T-helper 2 cell treated with Interferon-gamma antibody and Interleukin-4, amounts not matched to agents 5 μg/mL and 100 μg/mL, for 36 hours (primary cell): ENCODE data around the gene ZNF44.

Experiments
- DNase-seq: peaks from one replicate; pipeline ENCODE4 v3.0.0; 2021; ENCODE audit warnings: low spot score
- H3K27ac Mint-ChIP-seq: one replicate; pipeline ENCODE4 v1.8.0; 2021; ENCODE audit warnings: mild to moderate bottlenecking, mixed read lengths
- H3K27me3 Mint-ChIP-seq: one replicate; pipeline ENCODE4 v1.8.0; 2021; ENCODE audit warnings: low read depth, mixed read lengths
- H3K36me3 Mint-ChIP-seq: one replicate; pipeline ENCODE4 v1.8.0; 2021; ENCODE audit warnings: low read depth, mixed read lengths
- H3K4me1 Mint-ChIP-seq: one replicate; pipeline ENCODE4 v1.8.0; 2021; ENCODE audit warnings: low read depth, mixed read lengths
- H3K4me3 Mint-ChIP-seq: one replicate; pipeline ENCODE4 v1.8.0; 2022; ENCODE audit warnings: mild to moderate bottlenecking, moderate library complexity, mixed read lengths
- H3K9me3 Mint-ChIP-seq: one replicate; pipeline ENCODE4 v1.8.0; 2021; ENCODE audit warnings: mixed read lengths

Gene ZNF44

GRCh38 chr19:12284631-12285030 is 10.1 kb downstream of the ZNF44 start:
- Mint-ChIP-seq H3K4me3 (no peak overlapping the region), H3K36me3 (peaks cover 81% of the 10 kb centered on the region), H3K9me3 (peaks cover 54% of the 10 kb centered on the region), H3K27me3 (no peaks in the 10 kb centered on the region), H3K27ac (no peak overlapping the region), H3K4me1 (peaks cover 9% of the 10 kb centered on the region)
- DNase-seq = no peak

GRCh38 chr19:12284226-12284625 is 10.5 kb downstream of the ZNF44 start:
- peaks cover 55% of the 10 kb centered on the region for H3K9me3 Mint-ChIP-seq
- H3K4me3 Mint-ChIP-seq = no peak overlapping the region
- H3K27me3 Mint-ChIP-seq = no peaks in the 10 kb centered on the region
- peaks cover 6% of the 10 kb centered on the region for H3K4me1 Mint-ChIP-seq
- peaks cover 81% of the 10 kb centered on the region for H3K36me3 Mint-ChIP-seq
- no peak for DNase-seq
- H3K27ac Mint-ChIP-seq = no peak overlapping the region

GRCh38 chr19:12278713-12279112 is 16.0 kb downstream of the ZNF44 start:
- Mint-ChIP-seq H3K27ac (no peak overlapping the region), H3K27me3 (no peaks in the 10 kb centered on the region), H3K4me1 (no peaks in the 10 kb centered on the region), H3K9me3 (peaks cover 79% of the 10 kb centered on the region), H3K4me3 (no peak overlapping the region), H3K36me3 (peaks cover 85% of the 10 kb centered on the region)
- DNase-seq = no peak

DNA sequence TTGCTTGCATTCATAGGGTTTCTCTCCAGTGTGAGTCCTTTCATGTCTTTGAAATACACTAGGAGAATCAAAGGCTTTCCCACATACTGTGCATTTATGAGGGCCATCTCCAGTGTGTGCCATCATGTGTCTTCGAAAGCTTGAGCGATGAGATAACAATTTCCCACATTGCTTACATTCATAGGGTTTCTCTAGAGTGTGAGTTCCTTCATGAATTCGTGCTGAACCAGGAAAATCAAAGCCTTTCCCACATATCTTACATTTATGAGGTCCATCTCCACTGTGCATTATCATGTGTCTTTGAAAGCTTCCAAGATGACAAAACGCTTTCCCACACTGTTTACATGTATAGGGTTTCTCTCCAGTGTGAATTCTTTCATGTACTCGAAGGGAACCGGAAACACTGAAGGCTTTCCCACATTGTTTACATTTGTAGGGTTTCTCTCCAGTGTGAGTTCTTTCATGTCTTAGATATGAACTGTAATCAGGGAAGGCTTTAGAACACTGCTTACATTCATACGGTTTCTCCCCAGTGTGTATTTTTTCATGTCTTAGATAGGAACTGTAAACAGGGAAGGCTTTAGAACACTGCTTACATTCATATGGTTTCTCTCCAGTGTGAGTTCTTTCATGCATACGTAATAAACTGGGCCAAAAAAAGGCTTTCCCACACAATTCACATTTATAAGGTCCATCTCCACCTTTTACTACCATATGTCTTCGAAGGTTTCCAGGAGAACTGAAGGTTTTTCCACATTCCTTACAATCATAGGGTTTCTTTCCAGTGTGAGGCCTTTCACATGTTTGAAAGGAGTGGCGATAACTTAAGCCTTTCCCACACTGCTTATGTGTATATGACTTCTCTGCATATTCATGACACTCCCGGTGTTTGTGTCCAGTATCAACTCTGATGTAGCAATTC is 21.4 kb downstream of the ZNF44 start:
- H3K4me3 Mint-ChIP-seq = no peak overlapping the region
- no peak overlapping the region for H3K27ac Mint-ChIP-seq
- no peak for DNase-seq
- H3K27me3 Mint-ChIP-seq = no peaks in the 10 kb centered on the region
- peaks cover 77% of the 10 kb centered on the region for H3K36me3 Mint-ChIP-seq
- no peaks in the 10 kb centered on the region for H3K4me1 Mint-ChIP-seq
- peaks cover 75% of the 10 kb centered on the region for H3K9me3 Mint-ChIP-seq

- H3K36me3 Mint-ChIP-seq = peaks cover 75% of the 10 kb centered on the region
- no peak overlapping the region for H3K4me3 Mint-ChIP-seq
Observed at GRCh38 chr19:12272386-12272785, 22.3 kb downstream of the ZNF44 start.

DNA sequence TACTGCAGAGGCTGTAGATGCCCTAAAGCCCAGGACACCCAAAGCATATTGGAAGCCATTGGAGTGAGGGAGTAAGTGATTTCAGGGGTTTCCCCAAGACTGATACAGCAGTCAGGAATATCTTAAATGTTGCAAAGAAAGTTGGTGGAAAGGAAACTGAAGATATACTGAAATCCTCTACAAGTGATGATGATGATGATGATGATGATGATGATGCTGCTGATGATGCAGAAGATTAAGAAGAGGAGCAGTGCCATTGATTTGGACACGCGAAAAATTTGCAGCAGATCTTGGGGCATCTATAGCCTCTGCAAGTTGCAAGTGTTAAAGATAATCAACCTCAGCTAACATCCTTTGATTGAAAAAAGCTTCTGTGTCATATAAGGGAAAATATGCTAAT is 23.8 kb downstream of the ZNF44 start:
- H3K27ac Mint-ChIP-seq = no peak overlapping the region
- H3K36me3 Mint-ChIP-seq = peaks cover 62% of the 10 kb centered on the region
- H3K4me3 Mint-ChIP-seq = no peak overlapping the region
- no peak for DNase-seq
- peaks cover 71% of the 10 kb centered on the region for H3K9me3 Mint-ChIP-seq
- H3K27me3 Mint-ChIP-seq = no peaks in the 10 kb centered on the region
- H3K4me1 Mint-ChIP-seq = no peaks in the 10 kb centered on the region

More at GRCh38 chr19:12272386-12272785, 22.3 kb downstream of the ZNF44 start:
- DNase-seq = no peak
- Mint-ChIP-seq H3K27ac (no peak overlapping the region), H3K4me1 (no peaks in the 10 kb centered on the region), H3K9me3 (peaks cover 76% of the 10 kb centered on the region), H3K27me3 (no peaks in the 10 kb centered on the region)

DNA sequence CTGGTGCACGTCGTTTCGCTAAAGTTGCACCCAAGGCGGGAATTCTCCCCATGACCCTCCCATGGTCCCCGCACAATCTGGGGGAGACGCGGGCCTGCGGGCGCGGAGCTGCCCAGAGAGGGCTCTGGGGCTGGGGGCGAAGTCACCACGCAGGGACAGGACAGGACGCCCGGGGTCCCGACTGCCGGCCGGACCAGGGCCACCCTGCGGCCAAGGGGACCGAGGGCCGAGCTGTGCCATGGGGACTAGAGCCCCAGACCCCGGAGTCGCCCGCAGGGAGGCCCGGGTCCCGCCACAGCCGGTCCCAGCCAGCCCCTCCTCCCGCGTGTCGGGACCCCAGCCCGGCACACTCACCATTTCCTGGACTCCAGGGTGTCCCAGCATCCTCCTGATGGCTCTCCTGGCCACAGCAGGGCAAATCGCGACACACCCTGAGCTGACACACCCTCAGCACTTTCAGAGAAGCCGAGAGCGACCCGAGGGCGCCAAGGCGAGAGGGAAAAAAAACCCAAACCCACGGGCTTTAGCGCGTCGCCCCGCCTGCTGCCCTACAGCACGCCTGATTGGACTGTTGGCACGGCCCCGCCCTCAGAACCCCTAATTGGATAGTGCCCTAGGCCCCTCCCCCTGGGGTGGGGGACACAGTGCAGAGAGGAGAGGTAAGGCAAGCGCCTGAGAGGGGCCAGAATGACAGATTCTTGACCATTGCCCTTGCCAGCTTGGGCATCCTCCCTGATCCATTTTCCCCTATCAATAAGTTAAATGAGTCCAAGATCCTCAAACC is 28.6 kb downstream of the ZNF44 start:
- Mint-ChIP-seq H3K4me1 (no peaks in the 10 kb centered on the region), H3K4me3 (no peak overlapping the region)

DNA sequence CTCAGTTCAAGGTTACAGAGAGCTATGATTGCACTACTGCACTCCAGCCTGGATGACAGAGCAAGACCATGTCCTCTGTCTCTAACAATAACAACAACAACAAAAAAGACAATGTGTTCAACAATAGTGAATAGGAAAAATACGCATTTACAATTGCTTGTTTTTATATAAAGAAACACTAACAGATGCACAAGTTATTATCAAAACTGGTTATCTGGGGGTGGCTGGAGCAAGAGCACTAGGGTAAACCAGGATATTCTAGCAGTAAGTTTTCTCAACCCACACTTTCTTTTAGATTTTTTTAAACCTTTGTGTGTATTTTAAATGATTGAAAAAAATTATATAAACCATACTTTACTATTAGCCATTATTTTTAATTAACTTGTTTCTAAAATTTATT is 33.1 kb downstream of the ZNF44 start:
- Mint-ChIP-seq H3K27ac (no peak overlapping the region), H3K9me3 (peaks cover 45% of the 10 kb centered on the region), H3K27me3 (no peaks in the 10 kb centered on the region), H3K4me1 (no peaks in the 10 kb centered on the region), H3K4me3 (no peak overlapping the region), H3K36me3 (peaks cover 3% of the 10 kb centered on the region)
- DNase-seq = no peak

More for the DNA sequence above, 28.6 kb downstream of the ZNF44 start:
- Mint-ChIP-seq H3K36me3 (peaks cover 24% of the 10 kb centered on the region), H3K27me3 (no peaks in the 10 kb centered on the region), H3K9me3 (peaks cover 60% of the 10 kb centered on the region), H3K27ac (no peak overlapping the region)
- DNase-seq = no peak

DNA sequence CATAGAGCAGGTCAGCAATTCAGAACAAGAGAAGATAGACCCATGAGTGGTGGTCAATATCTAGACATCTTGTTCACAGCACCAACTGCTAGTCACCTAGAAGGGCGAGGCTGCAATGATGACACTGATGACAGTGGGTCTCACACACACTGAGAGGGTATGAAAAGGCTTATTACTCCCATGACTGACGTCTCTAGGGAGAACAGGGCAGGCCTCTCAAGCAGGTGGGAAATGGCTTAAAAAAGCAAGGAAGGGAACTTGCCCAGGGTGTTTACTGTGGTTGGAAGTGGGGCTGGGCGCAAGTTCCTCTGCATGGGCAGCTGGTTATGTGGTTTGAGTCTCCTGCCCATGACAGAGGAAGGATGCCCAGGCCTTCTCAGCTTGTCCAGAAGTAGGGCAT is 33.8 kb downstream of the ZNF44 start:
- no peak overlapping the region for H3K27ac Mint-ChIP-seq
- no peaks in the 10 kb centered on the region for H3K27me3 Mint-ChIP-seq
- DNase-seq = no peak
- H3K9me3 Mint-ChIP-seq = peaks cover 48% of the 10 kb centered on the region
- H3K4me3 Mint-ChIP-seq = no peak overlapping the region
- H3K4me1 Mint-ChIP-seq = no peaks in the 10 kb centered on the region
- H3K36me3 Mint-ChIP-seq = peaks cover 3% of the 10 kb centered on the region

DNA sequence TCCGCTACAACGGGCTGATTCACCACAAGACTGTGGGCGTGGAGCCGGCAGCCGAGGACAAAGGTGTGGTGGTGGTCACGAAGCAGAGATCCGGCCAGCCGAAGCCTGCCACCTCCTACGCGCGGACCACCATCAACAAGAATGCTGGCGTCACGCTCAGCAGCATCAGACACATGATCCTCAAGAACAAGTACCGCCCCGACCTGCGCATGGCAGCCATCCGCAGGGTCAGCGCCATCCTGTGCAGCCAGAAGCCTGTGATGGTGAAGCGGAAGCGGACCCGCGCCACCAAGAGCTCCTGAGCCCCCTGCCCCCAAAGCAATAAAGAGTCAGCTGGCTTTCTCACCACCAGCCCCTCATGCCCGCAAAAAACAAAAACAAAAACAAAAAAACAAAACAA is 34.4 kb downstream of the ZNF44 start:
- Mint-ChIP-seq H3K27ac (no peak overlapping the region), H3K27me3 (no peaks in the 10 kb centered on the region), H3K36me3 (peaks cover 3% of the 10 kb centered on the region), H3K4me1 (no peaks in the 10 kb centered on the region), H3K4me3 (no peak overlapping the region), H3K9me3 (peaks cover 47% of the 10 kb centered on the region)
- DNase-seq = no peak

GRCh38 chr19:12255372-12255771 is 39.3 kb downstream of the ZNF44 start:
- no peak for DNase-seq
- H3K36me3 Mint-ChIP-seq = peaks cover 8% of the 10 kb centered on the region
- no peak overlapping the region for H3K4me3 Mint-ChIP-seq
- no peaks in the 10 kb centered on the region for H3K27me3 Mint-ChIP-seq
- H3K9me3 Mint-ChIP-seq = peaks cover 45% of the 10 kb centered on the region
- H3K4me1 Mint-ChIP-seq = no peaks in the 10 kb centered on the region
- H3K27ac Mint-ChIP-seq = no peak overlapping the region

- Mint-ChIP-seq H3K27ac (no peak overlapping the region), H3K27me3 (no peaks in the 10 kb centered on the region), H3K9me3 (peaks cover 69% of the 10 kb centered on the region), H3K36me3 (peaks cover 24% of the 10 kb centered on the region), H3K4me1 (no peaks in the 10 kb centered on the region), H3K4me3 (no peak overlapping the region)
- DNase-seq = no peak
Observed at GRCh38 chr19:12247644-12248222, 47.0 kb downstream of the ZNF44 start.

DNA sequence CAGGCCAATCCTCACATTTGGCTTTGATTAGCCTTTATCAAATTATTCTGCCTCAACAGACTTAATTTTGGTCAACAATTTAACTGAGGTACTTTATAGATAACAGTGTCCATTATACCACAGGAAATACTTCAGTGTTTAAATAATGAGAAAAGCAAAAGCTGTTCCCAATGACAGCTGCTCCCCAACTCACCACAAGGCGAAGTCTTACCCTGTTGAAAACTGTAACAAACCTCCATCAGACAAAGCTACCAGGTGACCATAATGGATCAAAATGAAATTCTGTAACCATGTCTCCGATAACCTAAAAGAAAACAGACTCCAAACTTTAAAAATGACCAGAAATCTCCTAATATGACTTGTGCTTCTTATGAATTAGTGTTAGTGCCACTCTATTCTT is 50.3 kb downstream of the ZNF44 start:
- Mint-ChIP-seq H3K27ac (no peak overlapping the region), H3K4me1 (no peaks in the 10 kb centered on the region), H3K27me3 (no peaks in the 10 kb centered on the region), H3K36me3 (peaks cover 14% of the 10 kb centered on the region), H3K4me3 (no peak overlapping the region), H3K9me3 (peaks cover 65% of the 10 kb centered on the region)
- no peak for DNase-seq
